Stimulated activated memory B cell treated with anti-CD40 and anti-IgM and Interleukin-4, amounts not matched to agents 10 μg/mL and 1 μg/mL and 100 μg/mL, for 72 hours (primary cell): ENCODE data around the gene NEUROD2.

ENCODE experiments used
- ATAC-seq: fragments of 150-1000 bp; cut with Tn5 transposase; 2 replicates; pipeline ENCODE4 v1.10.0; 2021
- H3K27ac Mint-ChIP-seq: one replicate; pipeline ENCODE4 v1.8.0; 2022; ENCODE audit warnings: mild to moderate bottlenecking, mixed read lengths
- H3K27me3 Mint-ChIP-seq: one replicate; pipeline ENCODE4 v1.8.0; 2022; ENCODE audit warnings: mixed read lengths
- H3K36me3 Mint-ChIP-seq: one replicate; pipeline ENCODE4 v1.8.0; 2022; ENCODE audit warnings: mixed read lengths
- H3K4me1 Mint-ChIP-seq: one replicate; pipeline ENCODE4 v1.8.0; 2022; ENCODE audit warnings: mixed read lengths
- H3K4me3 Mint-ChIP-seq: one replicate; pipeline ENCODE4 v1.8.0; 2022; ENCODE audit warnings: mild to moderate bottlenecking, moderate library complexity, mixed read lengths
- H3K9me3 Mint-ChIP-seq: one replicate; pipeline ENCODE4 v1.8.0; 2022; ENCODE audit warnings: mixed read lengths

The NEUROD2 gene

GRCh38 chr17:39617100-39617445 is 9.4 kb upstream of the NEUROD2 start:
- H3K27me3 Mint-ChIP-seq = peaks cover 34% of the 10 kb centered on the region
- H3K4me3 Mint-ChIP-seq = peak overlapping the region; percentile 60
- ATAC-seq = no peak
- H3K4me1 Mint-ChIP-seq = peaks cover 34% of the 10 kb centered on the region
- no peak overlapping the region for H3K27ac Mint-ChIP-seq
- H3K9me3 Mint-ChIP-seq = no peaks in the 10 kb centered on the region
- H3K36me3 Mint-ChIP-seq = no peaks in the 10 kb centered on the region

GRCh38 chr17:39615434-39615833 is 7.7 kb upstream of the NEUROD2 start:
- peak overlapping the region; percentile 4 for H3K27ac Mint-ChIP-seq
- H3K9me3 Mint-ChIP-seq = no peaks in the 10 kb centered on the region
- ATAC-seq = no peak
- H3K36me3 Mint-ChIP-seq = no peaks in the 10 kb centered on the region
- H3K4me3 Mint-ChIP-seq = no peak overlapping the region
- H3K27me3 Mint-ChIP-seq = peaks cover 43% of the 10 kb centered on the region
- H3K4me1 Mint-ChIP-seq = peaks cover 28% of the 10 kb centered on the region

GRCh38 chr17:39614545-39615157 is 6.9 kb upstream of the NEUROD2 start:
- Mint-ChIP-seq H3K27me3 (peaks cover 48% of the 10 kb centered on the region), H3K4me3 (no peak overlapping the region), H3K4me1 (peaks cover 28% of the 10 kb centered on the region), H3K27ac (peak overlapping the region; percentile 4), H3K36me3 (no peaks in the 10 kb centered on the region), H3K9me3 (no peaks in the 10 kb centered on the region)
- ATAC-seq = no peak

GRCh38 chr17:39612935-39613464 is 5.3 kb upstream of the NEUROD2 start:
- no peak overlapping the region for H3K4me3 Mint-ChIP-seq
- H3K36me3 Mint-ChIP-seq = no peaks in the 10 kb centered on the region
- H3K27me3 Mint-ChIP-seq = peaks cover 64% of the 10 kb centered on the region
- ATAC-seq = no peak
- H3K9me3 Mint-ChIP-seq = no peaks in the 10 kb centered on the region
- H3K4me1 Mint-ChIP-seq = peaks cover 19% of the 10 kb centered on the region
- no peak overlapping the region for H3K27ac Mint-ChIP-seq

- no peaks in the 10 kb centered on the region for H3K36me3 Mint-ChIP-seq
- H3K9me3 Mint-ChIP-seq = no peaks in the 10 kb centered on the region
- H3K4me3 Mint-ChIP-seq = no peak overlapping the region
- H3K27me3 Mint-ChIP-seq = peaks cover 70% of the 10 kb centered on the region
- H3K4me1 Mint-ChIP-seq = peaks cover 20% of the 10 kb centered on the region
- no peak overlapping the region for H3K27ac Mint-ChIP-seq
- ATAC-seq = peak; percentile 21
Observed at GRCh38 chr17:39612291-39612894, 4.7 kb upstream of the NEUROD2 start.

GRCh38 chr17:39611401-39612112 is 3.8 kb upstream of the NEUROD2 start:
- no peaks in the 10 kb centered on the region for H3K9me3 Mint-ChIP-seq
- peaks cover 23% of the 10 kb centered on the region for H3K4me1 Mint-ChIP-seq
- no peak overlapping the region for H3K4me3 Mint-ChIP-seq
- H3K36me3 Mint-ChIP-seq = no peaks in the 10 kb centered on the region
- no peak overlapping the region for H3K27ac Mint-ChIP-seq
- no peak for ATAC-seq
- H3K27me3 Mint-ChIP-seq = peaks cover 79% of the 10 kb centered on the region

GRCh38 chr17:39609416-39610025 is 1.8 kb upstream of the NEUROD2 start:
- Mint-ChIP-seq H3K27me3 (peaks cover 85% of the 10 kb centered on the region), H3K4me1 (peaks cover 25% of the 10 kb centered on the region), H3K4me3 (no peak overlapping the region), H3K36me3 (no peaks in the 10 kb centered on the region), H3K9me3 (no peaks in the 10 kb centered on the region), H3K27ac (no peak overlapping the region)
- ATAC-seq = no peak

GRCh38 chr17:39608142-39608981 is 642 bp upstream of the NEUROD2 start:
- Mint-ChIP-seq H3K9me3 (no peaks in the 10 kb centered on the region), H3K4me3 (no peak overlapping the region), H3K27ac (no peak overlapping the region), H3K27me3 (peaks cover 81% of the 10 kb centered on the region), H3K36me3 (no peaks in the 10 kb centered on the region), H3K4me1 (peaks cover 30% of the 10 kb centered on the region)
- no peak for ATAC-seq

- Mint-ChIP-seq H3K27me3 (peaks cover 83% of the 10 kb centered on the region), H3K27ac (no peak overlapping the region), H3K36me3 (no peaks in the 10 kb centered on the region)
Observed at GRCh38 chr17:39607057-39607850, 466 bp downstream of the NEUROD2 start.

GRCh38 chr17:39606434-39607056 is 1.2 kb downstream of the NEUROD2 start:
- no peak for ATAC-seq
- no peak overlapping the region for H3K27ac Mint-ChIP-seq

More at GRCh38 chr17:39607057-39607850, 466 bp downstream of the NEUROD2 start:
- no peaks in the 10 kb centered on the region for H3K9me3 Mint-ChIP-seq
- peaks cover 35% of the 10 kb centered on the region for H3K4me1 Mint-ChIP-seq
- no peak for ATAC-seq
- peak overlapping the region; percentile 57 for H3K4me3 Mint-ChIP-seq

GRCh38 chr17:39605492-39606433 is 2.0 kb downstream of the NEUROD2 start:
- Mint-ChIP-seq H3K4me3 (peak overlapping the region; percentile 48), H3K4me1 (peaks cover 42% of the 10 kb centered on the region), H3K27me3 (peaks cover 89% of the 10 kb centered on the region), H3K36me3 (no peaks in the 10 kb centered on the region), H3K9me3 (no peaks in the 10 kb centered on the region), H3K27ac (no peak overlapping the region)
- ATAC-seq = peak; percentile 16

More at GRCh38 chr17:39606434-39607056, 1.2 kb downstream of the NEUROD2 start:
- Mint-ChIP-seq H3K9me3 (no peaks in the 10 kb centered on the region), H3K4me1 (peaks cover 35% of the 10 kb centered on the region), H3K27me3 (peaks cover 88% of the 10 kb centered on the region), H3K36me3 (no peaks in the 10 kb centered on the region), H3K4me3 (peak overlapping the region; percentile 48)

GRCh38 chr17:39604911-39605491 is 2.7 kb downstream of the NEUROD2 start:
- Mint-ChIP-seq H3K4me3 (peak overlapping the region; percentile 46), H3K9me3 (no peaks in the 10 kb centered on the region), H3K27ac (no peak overlapping the region), H3K36me3 (no peaks in the 10 kb centered on the region), H3K27me3 (peaks cover 95% of the 10 kb centered on the region), H3K4me1 (peaks cover 46% of the 10 kb centered on the region)
- peak; percentile 17 for ATAC-seq
